HL-60/S4 treated with retinoic acid at 250 ng/mL for 4 days and 3 days (cell line): ENCODE data around the gene ANKRD11.

ENCODE experiments used
- in situ Hi-C: fragments of 300-500 bp; cut with MboI; formaldehyde crosslinking; loops from 2 replicates; pipeline ENCODE4 v1.7.0; 2022; ENCODE audit warnings: low sequenced_read_pairs

ANKRD11 gene

DNA sequence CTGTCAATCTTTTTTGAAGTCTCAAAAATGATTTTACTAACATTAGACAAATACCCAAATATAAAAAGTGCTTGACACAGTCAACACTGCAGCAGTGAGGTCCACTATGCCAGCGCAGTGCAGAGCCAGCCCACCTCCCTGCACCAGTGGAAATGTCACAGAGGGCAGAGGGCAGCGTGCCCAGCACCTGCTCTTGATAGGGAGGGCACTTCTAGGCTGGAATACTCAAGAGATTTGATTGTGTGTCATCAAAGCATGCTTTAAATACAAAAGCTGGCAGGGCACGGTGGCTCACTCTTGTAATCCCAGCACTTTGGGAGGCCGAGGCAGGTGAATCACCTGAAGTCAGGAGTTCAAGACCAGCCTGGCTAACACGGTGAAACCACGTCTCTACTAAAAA lies 136.0 kb downstream of the ANKRD11 start:
- in situ Hi-C loops: no loop called here

DNA sequence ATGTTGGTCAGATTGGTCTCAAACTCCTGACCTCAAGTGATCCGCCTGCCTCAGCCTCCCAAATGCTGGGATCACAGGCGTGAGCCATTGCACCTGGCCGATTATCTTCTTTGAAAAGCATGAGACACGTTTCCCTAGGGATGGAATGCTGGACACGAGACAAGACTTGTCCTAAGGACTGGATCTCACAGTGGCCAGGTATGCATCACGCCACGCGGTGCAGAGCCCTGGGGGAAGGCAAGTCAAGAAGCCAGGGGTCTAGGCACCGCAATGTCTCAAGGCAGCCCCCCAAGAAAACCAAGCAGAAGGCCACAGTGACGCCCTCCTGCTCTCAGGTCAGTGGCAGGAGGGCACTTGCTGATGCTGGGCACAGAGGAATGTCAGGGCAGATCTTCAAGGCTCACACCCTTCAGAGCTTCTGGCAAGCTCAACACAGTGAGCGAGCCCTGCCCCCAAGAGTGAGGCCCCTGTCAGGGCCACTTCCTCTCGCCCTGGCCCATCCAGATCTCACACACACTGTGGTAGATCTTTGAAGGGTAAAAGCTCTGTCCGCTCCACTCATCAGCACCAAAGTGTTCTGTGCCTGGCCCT lies 138.2 kb downstream of the ANKRD11 start:
- in situ Hi-C loops: no loop called here

DNA sequence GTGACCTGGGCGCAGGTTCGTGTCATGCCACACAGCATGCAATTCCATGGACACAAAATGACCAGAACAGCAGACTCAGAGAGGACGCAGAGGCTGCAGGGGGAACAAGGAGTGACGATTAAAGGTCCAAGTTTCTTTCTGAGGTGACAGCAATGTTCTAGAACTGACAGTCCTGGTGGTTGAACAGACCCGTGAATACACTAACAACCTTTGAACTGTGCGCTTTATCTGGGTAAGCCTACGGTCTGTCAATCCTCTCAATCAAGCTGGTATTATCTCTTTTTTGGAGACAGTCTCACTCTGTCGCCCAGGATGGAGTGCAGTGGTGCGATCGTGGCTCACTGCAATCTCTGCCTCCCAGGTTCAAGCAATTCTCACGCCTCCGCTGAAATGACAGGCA lies 138.7 kb downstream of the ANKRD11 start:
- in situ Hi-C loops: no loop called here

DNA sequence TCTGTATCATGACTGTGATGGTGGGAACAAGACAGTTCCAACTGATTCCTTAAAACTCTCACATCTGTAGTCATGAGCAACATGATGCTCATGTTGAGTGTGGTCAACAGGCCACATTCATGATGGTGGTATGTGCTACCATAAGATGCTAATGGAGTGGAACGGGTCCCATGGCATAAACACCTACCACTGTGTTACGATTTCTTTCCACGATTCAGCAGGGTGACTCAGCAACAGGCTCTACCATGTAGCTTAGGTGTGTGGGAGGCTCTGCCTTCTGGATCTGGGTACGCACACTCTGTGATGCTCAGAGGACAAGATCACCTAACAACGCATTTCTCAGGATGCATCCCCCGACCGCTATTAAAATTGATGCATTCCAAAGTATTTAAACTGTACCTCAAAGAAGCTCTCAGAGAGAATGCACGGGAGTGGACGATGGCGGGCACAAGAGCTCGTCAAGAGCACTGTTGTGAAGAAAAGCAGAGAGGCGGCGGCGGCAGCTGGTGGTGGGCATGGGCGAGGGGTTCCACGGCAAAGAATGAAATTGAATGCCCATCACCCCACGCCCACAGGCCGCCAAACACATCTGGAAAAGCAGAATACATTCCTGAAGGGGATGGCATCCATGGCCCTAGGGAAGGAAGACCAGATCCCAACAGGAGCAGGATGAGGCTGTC lies 139.5 kb downstream of the ANKRD11 start:
- in situ Hi-C loops: no loop called here

DNA sequence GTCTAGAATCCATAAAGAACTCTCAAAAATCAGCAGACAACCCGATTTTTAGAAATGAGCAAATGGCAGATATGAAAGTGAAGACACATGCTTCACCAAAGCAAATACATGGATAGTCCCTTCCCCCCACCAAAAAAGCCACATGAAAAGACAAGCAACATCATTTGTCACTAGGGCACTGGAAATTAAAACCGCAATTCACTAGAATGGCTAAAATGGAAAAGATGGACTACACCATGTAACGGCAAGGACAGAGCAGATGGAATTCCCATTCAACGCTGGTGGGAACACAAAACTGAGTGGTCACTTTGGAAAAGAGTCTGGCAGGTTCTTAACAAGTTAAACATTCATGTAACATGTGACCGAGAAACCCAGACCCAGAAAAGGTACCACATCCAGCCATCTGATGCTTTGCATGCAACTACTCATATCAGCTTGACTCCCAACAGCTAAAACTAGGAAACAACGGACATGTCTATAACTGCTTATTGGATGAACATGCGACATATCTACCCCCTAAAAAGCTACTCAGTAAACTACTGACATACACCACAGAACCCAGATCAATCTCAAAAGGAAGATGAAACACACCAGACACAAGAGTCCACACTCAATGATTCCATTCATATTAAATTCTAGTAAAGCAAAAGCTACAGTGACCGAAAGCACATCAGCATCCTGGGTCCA lies 140.3 kb downstream of the ANKRD11 start:
- in situ Hi-C loops: no loop called here

DNA sequence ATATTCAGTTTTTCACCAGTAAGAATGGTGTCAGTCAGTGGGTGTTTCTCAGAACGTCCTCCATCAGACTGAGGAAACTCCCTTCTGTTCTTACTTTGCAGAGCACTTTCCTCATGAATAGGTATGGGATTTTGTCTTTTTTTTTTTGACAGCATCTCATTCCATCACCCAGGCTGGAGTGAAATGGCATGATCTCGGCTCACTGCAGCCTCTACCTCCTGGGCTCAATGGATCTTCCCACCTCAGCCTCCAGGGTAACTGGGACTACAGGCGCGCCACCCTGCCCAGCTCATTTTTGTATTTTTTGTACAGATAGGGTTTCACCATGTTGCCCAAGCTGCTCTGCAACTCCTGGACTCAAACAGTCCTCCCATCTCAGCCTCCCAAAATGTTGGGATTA lies 142.6 kb downstream of the ANKRD11 start:
- in situ Hi-C loops: no loop called here

DNA sequence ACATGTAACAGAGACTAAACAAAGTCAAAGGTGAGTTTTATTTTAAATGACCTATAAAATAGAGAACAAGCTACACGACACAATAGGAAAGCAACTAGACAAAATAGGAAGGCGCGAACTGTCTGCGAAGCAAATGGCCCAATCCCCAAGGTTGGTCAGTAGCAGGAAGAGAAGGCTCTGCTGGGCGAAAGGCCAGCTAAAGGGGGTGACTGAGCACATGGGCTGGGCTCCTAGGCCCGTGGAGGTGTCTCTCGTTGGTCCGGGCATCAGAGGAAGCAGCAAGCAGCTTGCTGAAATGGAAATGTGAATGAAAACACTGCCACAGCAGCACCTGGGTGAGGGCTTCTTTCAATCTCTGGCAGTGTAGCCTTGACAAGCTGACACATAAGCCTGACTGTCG lies 143.5 kb downstream of the ANKRD11 start:
- in situ Hi-C loops: no loop called here

DNA sequence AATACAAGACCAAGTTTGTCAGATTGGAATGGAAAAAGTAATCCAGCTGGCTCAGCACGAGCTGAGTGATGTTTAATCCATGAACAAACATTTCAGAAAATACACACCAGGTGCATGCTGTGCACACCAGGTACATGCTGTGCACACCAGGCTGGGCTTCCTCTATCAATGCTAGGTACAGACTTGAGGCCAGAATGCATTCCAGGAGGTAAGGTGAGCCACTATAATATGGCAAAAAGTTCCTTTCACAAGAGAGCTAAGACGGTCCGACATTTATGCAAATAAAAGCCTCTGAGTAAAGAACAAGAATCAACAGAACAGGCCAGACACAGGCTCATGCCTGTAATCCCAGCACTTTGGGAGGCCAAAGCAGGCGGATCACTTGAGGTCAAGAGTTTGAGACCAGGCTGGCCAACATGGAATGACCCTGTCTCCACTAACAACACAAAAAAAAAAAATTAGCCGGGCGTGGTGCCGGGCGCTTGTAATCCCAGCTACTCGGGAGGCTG lies 144.7 kb downstream of the ANKRD11 start:
- in situ Hi-C loops: no loop called here

DNA sequence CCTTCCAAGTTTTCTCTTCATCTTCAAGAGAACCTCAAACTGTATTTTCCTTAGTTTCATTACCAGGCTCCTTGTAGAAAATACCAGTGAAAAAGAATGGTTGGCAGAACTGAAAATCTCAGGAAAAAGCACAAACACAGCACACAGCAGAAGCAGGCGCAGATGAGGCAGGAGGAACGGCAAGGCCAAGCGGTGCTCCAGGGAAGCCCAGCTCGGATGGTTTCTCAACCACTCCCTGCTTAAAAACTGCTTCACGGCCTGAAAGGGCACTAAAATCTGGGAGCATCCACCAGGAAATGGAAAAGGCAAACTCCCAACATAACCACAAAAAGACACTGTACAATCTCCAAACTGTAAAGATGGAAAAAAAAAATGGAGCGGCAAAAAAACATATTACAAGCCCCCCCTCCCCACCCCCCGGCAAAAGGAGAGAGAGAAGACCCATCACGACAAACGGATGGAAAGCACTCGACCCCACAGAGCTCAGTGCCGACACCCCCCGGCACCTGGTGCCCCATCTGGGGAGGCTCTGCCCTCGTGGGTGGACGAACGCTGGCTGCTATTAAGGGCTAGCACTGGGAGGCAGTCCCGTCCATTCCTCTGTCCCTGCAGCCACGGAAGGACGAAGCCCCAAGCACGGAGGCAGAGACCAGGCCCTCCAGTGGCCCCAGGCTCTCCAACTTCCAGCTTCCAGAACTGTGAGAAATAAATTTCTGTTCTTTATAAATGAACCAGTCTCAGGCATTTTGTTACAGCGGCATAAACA lies 145.3 kb downstream of the ANKRD11 start:
- in situ Hi-C loops: no loop called here

DNA sequence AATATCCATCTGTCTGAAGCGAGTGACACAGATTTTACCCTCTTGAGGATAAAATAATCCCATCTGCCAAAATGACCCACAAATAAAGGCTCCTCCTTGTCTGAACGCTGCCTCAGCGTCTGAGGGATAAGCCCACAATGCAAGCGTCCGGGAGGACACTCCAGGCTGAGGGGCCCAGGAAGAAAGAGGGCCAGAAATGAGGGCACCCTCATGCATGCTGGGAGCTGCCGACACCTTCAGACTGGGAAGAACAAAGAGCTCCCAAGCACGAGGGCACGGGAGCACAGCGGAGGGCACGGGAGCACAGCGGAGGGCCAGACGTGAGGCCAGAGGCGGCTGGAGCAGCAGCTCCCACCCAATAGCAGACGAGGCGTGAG lies 145.9 kb downstream of the ANKRD11 start:
- in situ Hi-C loops: no loop called here

DNA sequence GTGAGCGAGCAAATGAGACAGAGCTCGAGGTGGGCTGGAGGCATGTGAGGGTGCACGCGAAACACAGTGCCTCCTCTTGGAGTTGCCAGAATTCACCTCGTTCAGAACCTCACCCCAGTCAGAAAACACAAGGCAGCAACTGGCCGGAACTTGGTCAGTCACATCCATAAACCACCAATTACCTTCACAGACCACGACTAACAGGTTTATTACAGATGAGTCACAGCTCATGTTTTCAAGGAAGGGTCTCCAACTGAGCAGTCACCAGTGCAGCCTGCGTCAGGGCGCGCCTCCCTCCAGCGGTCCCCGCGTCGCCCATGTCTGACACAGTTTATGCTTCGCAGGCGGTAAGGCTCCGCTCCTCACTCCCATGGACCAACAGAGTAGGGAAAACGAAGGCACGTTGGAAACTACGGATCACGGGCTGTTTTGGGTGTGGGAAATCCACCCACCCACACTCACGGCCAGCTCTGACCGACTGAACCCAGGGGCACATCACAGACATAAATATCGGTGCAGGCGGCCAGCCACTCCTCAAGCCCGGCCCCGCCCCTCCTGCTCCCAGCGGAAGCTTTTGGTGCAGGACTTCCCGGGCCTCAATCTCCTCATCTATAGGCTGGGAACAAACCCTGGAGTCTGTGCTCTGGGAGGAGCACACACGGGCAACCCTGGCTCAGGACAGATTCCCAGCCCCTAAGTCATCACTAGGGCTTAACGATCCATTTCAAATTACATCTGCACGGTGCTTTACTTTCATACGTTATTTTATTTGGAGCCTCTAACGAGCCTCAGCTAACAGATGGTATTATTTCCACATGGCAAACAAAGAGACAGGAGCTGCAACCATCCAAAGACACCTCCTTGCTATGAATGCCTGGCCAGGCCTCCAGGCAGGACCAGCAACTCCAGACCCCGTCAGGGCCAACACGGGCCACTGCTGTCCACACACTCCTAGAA lies 146.6 kb downstream of the ANKRD11 start:
- in situ Hi-C loops: no loop called here

DNA sequence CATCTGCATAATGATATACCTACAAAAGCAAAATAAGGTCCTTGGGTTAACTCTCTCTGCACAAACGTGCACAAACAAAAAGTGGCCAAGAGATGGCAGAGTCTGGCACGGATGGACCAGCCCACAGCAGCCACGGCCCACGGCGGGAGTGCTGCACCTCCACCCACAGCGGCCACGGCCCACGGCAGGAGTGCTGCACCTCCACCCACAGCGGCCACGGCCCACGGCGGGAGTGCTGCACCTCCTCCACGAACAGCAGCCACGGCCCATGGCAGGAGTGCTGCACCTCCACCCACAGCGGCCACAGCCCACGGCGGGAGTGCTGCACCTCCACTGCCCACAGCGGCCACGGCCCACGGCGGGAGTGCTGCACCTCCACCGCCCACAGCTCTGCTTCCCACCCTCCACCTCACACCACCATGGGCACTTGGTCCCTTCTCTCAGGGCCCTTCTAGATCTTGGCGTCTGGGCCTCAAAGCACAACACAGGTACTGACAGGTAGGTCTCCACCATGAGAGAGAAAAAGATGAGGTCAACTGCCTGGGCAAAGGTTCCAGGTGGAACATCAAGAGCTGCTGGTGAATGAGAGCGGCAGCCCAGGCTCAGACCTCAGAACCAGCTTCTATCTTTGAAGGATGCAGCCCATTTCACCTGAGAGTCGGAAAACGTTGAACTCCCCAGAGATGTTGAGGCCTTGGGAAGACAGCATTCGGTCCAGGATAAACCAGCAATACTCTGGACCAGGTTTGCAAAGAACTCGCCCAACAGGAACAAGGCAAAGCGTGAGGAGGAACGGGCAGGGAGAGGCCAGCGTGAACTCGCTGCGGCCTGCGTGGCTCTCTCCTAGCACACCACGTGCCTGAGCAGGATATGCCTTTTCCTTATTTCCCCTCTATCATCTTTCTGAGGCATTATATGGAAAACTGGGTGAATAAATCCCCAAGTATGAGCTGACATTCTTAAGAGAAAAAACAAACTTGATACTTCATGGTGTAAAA lies 148.4 kb downstream of the ANKRD11 start:
- in situ Hi-C loops: no loop called here

DNA sequence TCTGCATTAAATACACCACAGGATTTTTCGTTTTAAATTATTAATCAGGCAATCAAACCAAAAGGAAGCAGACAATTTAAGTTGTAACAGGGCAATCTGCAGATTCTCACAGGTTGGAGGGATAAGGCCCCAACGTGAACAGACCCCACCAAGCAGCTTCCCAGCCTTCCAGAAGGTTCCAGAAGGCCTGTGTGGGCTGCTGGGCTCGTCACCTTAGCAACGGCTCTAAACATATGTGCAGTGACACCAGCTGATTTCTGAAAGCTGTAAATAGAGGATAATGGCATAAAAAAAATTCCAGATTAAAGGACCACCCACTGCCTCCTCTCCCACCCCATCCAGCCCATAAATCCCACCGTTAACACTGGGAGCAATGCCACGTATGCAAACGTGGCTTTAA lies 149.1 kb downstream of the ANKRD11 start:
- in situ Hi-C loops: no loop called here

DNA sequence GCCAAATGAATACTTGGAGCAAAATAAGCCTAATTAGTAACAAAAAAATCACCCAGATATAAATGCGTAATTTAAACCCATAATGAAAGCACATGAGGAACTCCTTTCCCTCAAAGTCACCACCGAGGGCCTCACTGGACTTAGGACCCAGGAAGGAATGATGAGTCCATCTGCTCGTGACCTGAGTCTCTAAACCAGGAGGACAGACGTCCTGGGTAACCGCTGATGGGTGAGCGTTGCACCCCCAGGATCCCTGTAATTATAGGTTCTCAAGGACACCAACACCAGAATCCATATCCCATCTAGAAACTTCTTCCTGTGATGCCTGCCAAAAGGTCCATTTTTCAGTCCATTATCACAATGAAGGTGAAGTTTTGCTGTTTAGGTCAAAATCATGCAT lies 151.5 kb downstream of the ANKRD11 start:
- in situ Hi-C loops: no loop called here

DNA sequence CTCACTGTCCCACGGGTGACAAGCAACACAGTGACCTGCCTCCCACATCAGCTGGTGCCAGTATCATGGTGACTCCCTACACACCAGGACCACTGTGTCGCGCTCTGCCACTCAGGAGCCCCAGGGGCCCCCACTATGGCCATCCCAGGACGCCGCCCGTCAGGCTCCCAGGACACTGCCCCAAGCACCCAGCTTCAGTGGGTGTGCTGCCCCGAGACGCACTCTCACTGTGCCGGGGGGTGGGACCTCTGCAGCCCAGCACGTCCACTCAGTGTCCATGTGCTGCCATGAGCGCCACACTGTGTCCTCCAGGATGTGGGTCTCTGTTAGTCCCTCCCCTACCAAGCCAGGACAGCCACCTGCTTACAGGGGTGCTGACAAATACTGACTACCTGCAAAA lies 152.4 kb downstream of the ANKRD11 start:
- in situ Hi-C loops: no loop called here

DNA sequence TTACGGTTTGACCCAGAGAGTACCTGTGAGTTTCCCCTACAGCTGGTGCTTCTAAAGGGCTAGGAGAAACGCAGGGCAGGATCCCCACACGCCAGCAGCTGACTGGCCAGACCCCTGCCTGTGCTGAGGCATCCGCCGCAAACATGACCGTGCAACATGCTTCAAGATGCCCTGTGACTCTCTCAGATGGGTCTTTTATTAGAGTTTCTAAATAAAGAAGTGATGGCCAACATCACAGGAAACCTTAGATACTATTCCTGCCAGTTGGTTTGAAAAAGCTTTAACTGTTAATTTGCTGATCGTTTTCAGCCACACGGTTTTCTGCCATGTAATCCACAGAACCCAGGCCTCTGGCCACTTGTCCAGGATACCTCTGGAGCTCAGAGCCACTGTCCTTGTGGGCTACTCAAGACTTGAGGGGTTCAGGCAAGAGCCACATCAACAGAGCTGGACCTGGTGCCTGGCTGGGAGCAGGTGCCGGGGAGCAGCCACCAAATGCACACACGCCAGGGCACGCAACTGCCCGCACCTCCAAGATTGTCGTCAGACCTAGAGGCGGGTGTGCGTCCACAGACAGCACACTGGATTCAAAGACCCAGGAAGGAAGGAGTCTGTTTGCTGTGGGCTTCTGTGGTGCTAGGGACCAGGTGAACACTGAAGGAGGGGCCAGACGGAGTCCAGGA lies 154.4 kb downstream of the ANKRD11 start:
- in situ Hi-C loops: no loop called here

DNA sequence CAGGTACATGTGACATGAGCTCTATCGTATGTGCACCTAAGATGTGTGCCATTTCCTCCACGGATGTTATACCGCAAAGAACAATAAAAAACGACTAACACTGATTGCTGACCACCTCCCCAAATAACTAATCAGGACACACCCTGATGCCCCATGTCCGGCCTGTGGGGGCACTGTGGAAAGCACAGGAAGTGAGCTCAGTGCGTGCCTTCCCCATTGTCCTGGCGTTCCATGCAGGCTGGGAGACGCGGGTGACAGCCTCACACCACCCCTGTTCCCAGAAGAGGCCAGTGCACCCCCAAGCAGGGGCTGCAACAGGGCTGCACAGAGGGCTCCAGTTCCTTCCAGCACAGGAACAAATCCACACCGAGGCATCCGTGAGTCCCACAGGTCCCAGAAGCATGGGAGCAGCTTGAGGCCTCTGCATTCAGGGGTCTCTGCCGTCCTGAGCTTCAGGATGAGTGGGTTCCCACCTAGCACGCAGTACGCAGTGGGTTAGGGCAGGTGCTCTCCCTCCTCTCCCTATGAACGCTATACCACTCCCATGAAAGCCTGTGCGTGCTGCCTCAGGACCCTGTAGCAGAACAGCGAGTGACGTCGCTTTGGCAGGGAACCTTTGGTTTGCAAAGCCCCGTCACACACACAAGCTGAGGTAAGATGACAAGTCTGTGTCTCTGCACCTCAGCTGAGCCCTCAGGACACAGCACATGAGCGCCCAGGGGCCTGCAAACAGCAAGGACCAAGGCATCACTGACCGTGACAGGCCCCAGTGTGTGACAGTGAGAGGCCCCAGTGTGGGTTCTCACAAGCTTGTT lies 155.2 kb downstream of the ANKRD11 start:
- in situ Hi-C loops: no loop called here

DNA sequence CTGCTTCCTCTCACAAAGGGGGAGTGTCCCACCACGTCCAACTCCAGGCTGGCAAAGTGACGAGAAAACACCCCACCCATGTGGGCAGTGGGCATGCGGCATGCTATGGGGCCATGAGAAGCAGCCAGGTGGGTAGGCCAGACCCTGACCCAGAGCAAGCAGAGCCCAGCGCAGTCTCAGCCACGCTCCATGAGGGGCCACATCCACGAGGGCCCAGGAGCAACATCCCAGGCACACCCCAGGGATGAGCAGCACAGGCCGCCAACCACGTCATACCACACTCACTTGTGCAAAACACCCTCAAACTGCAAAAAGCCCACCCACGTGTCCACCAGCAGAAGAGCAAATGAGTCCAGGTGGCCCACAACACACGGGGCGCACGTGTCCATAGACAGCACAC lies 155.9 kb downstream of the ANKRD11 start:
- in situ Hi-C loops: no loop called here
